OCI-LY7 (cell line): ENCODE results near the gene MVD.

Experiments
- CTCF ChIP-seq: fragments of 200-600 bp; sonication (generic); conservative IDR thresholded peaks from 2 replicates; pipeline ENCODE4 v1.5.1; 2014; ENCODE audit warnings: mild to moderate bottlenecking, antibody characterized with exemption, low read length, moderate library complexity, mixed read lengths
- EZH2phosphoT487 ChIP-seq: fragments of 200-600 bp; sonication (generic); IDR thresholded peaks from 2 replicates; pipeline ENCODE4 v1.6.1; 2018; ENCODE audit warnings: low read depth, borderline replicate concordance, mild to moderate bottlenecking, mixed run types, antibody characterized with exemption, low read length, moderate library complexity, mixed read lengths

- TF ChIP-seq CTCF, result no peak
- no peak for TF ChIP-seq EZH2phosphoT487
Observed at GRCh38 chr16:88687676-88688012, 24.8 kb upstream of the MVD start.
